ENCODE data around the gene NEDD8.

The NEDD8 gene

GRCh38 chr14:24246765-24247212, 14.6 kb upstream of the NEDD8 start:
- TF ChIP-seq FOXP2 (optimal IDR thresholded peaks at IDR 0.05; ENCODE audit: borderline replicate concordance, extremely low read depth, extremely low read length, insufficient read depth) (no peak), POLR2AphosphoS5 (IDR thresholded peaks at IDR 0.05; ENCODE audit: low read depth, low read length) (no peak), REST (IDR thresholded peaks at IDR 0.05; ENCODE audit: insufficient read depth in 1 of 2, low read depth in 2 of 2, low read length in 2 of 2) (no peak), TAF1 (IDR thresholded peaks at IDR 0.05; ENCODE audit: borderline replicate concordance, insufficient read depth, low read length) (no peak), SIN3A (IDR thresholded peaks at IDR 0.05; ENCODE audit: borderline replicate concordance, insufficient read depth, low read length) (no peak)

- TF ChIP-seq POLR2AphosphoS5 (IDR thresholded peaks at IDR 0.05; ENCODE audit: low read depth, low read length), result no peak
- TF ChIP-seq FOXP2 (optimal IDR thresholded peaks at IDR 0.05; ENCODE audit: borderline replicate concordance, extremely low read depth, extremely low read length, insufficient read depth), result no peak
- TF ChIP-seq REST (IDR thresholded peaks at IDR 0.05; ENCODE audit: insufficient read depth in 1 of 2, low read depth in 2 of 2, low read length in 2 of 2), result no peak
- TF ChIP-seq SIN3A (IDR thresholded peaks at IDR 0.05; ENCODE audit: borderline replicate concordance, insufficient read depth, low read length), result no peak
- no peak for TF ChIP-seq TAF1 (IDR thresholded peaks at IDR 0.05; ENCODE audit: borderline replicate concordance, insufficient read depth, low read length)
These were observed 11.2 kb upstream of the NEDD8 start for GRCh38 chr14:24243336-24243836.

GRCh38 chr14:24241829-24242443, 9.8 kb upstream of the NEDD8 start:
- TF ChIP-seq FOXP2 (optimal IDR thresholded peaks at IDR 0.05; ENCODE audit: borderline replicate concordance, extremely low read depth, extremely low read length, insufficient read depth) (no peak), POLR2AphosphoS5 (IDR thresholded peaks at IDR 0.05; ENCODE audit: low read depth, low read length) (no peak), SIN3A (IDR thresholded peaks at IDR 0.05; ENCODE audit: borderline replicate concordance, insufficient read depth, low read length) (no peak), REST (IDR thresholded peaks at IDR 0.05; ENCODE audit: insufficient read depth in 1 of 2, low read depth in 2 of 2, low read length in 2 of 2) (no peak), TAF1 (IDR thresholded peaks at IDR 0.05; ENCODE audit: borderline replicate concordance, insufficient read depth, low read length) (no peak)

GRCh38 chr14:24240110-24240918, 8.1 kb upstream of the NEDD8 start:
- TF ChIP-seq SIN3A (IDR thresholded peaks at IDR 0.05; ENCODE audit: borderline replicate concordance, insufficient read depth, low read length), result no peak
- no peak for TF ChIP-seq TAF1 (IDR thresholded peaks at IDR 0.05; ENCODE audit: borderline replicate concordance, insufficient read depth, low read length)
- TF ChIP-seq FOXP2 (optimal IDR thresholded peaks at IDR 0.05; ENCODE audit: borderline replicate concordance, extremely low read depth, extremely low read length, insufficient read depth), result no peak
- no peak for TF ChIP-seq POLR2AphosphoS5 (IDR thresholded peaks at IDR 0.05; ENCODE audit: low read depth, low read length)
- no peak for TF ChIP-seq REST (IDR thresholded peaks at IDR 0.05; ENCODE audit: insufficient read depth in 1 of 2, low read depth in 2 of 2, low read length in 2 of 2)

All from PFSK-1 (cell line).